IMR-90 (cell line): ENCODE measurements around the gene PIP5K1A. TPM values are rescaled to one million over a fixed set of nuclear protein-coding genes. Genes with fewer than 3 reads are reported as not detected.
"Not testable (repeated sequence)": the region's sequence is repeated elsewhere in the genome, so short reads cannot be mapped to it uniquely, and the experiment has no call there.

ENCODE experiments used
- ATAC-seq: fragments of 200-7000 bp; cut with Tn5 transposase; 2 replicates; pipeline ENCODE4 v1.9.1; 2020; ENCODE audit warnings: low read depth, mild to moderate bottlenecking, moderate library complexity
- BruUV-seq: library from RNA; stranded (reverse); fragments of 400-500 nt; replicated peaks from 2 replicates; lab custom pipeline; 2021; lab: Mats Ljungman, UMichigan
- CTCF ChIA-PET: fragments of 300-600 bp; formaldehyde crosslinking; extraction: SDS; loops from one replicate; lab custom pipeline; 2021; ENCODE audit warnings: antibody characterized with exemption; lab: Yijun Ruan, JAX
- POLR2A ChIA-PET: fragments of 300-600 bp; sonication (Branson Sonifier 250); formaldehyde crosslinking; loops from one replicate; lab custom pipeline; 2022; ENCODE audit warnings: antibody characterized with exemption; ENCODE audit not compliant: unreplicated experiment; lab: Charles Lee
- DNase-seq: peaks from one replicate; pipeline ENCODE4 v3.0.0; 2013
- H2AFZ ChIP-seq: replicated peaks from 2 replicates; pipeline ENCODE3; 2013; ENCODE audit warnings: low read length, mild to moderate bottlenecking; ENCODE audit not compliant: poor library complexity
- H2AK5ac ChIP-seq: 2 replicates; pipeline ENCODE4 v1.6.1; 2013; ENCODE audit warnings: low read depth, low read length, inconsistent platforms
- H2AK9ac ChIP-seq: replicated peaks from 2 replicates; pipeline ENCODE3; 2013; ENCODE audit warnings: mild to moderate bottlenecking, low read depth, low read length, moderate library complexity; ENCODE audit not compliant: poor library complexity
- H2BK120ac ChIP-seq: 2 replicates; pipeline ENCODE4 v1.6.1; 2013; ENCODE audit warnings: low read depth, low read length, inconsistent platforms
- H2BK15ac ChIP-seq: 3 replicates; pipeline ENCODE4 v1.6.1; 2013; ENCODE audit warnings: low read depth, low read length, inconsistent platforms
- H2BK20ac ChIP-seq: 2 replicates; pipeline ENCODE4 v1.6.1; 2013; ENCODE audit warnings: low read depth, mild to moderate bottlenecking, inconsistent platforms, low read length, moderate library complexity
- H2BK5ac ChIP-seq: 2 replicates; pipeline ENCODE4 v1.6.1; 2013; ENCODE audit warnings: mild to moderate bottlenecking, low read depth, low read length, inconsistent platforms; ENCODE audit not compliant: poor library complexity, severe bottlenecking
- H3K14ac ChIP-seq: replicated peaks from 2 replicates; pipeline ENCODE4 v1.6.1; 2013; ENCODE audit warnings: low read depth, low read length, inconsistent platforms
- H3K18ac ChIP-seq: 2 replicates; pipeline ENCODE4 v1.6.1; 2013; ENCODE audit warnings: low read depth, low read length, control low read depth
- H3K23ac ChIP-seq: 2 replicates; pipeline ENCODE4 v1.6.1; 2013; ENCODE audit warnings: low read depth, low read length, inconsistent platforms
- H3K27ac ChIP-seq: 2 replicates; pipeline ENCODE4 v1.5.1; 2013; ENCODE audit warnings: mild to moderate bottlenecking, control low read depth, low read length; ENCODE audit not compliant: insufficient read depth
- H3K27me3 ChIP-seq: 2 replicates; pipeline ENCODE4 v1.6.1; 2013; ENCODE audit warnings: low read length; ENCODE audit not compliant: control insufficient read depth, insufficient read depth
- H3K36me3 ChIP-seq: 2 replicates; pipeline ENCODE4 v1.6.1; 2013; ENCODE audit warnings: low read length, mixed read lengths; ENCODE audit not compliant: control insufficient read depth, insufficient read depth
- H3K4ac ChIP-seq: 2 replicates; pipeline ENCODE4 v1.6.1; 2013; ENCODE audit warnings: low read depth, low read length, inconsistent platforms
- H3K4me1 ChIP-seq: 2 replicates; pipeline ENCODE4 v1.6.1; 2013; ENCODE audit warnings: low read length, mixed read lengths; ENCODE audit not compliant: control insufficient read depth, insufficient read depth
- H3K4me2 ChIP-seq: 2 replicates; pipeline ENCODE4 v1.6.1; 2013; ENCODE audit warnings: low read depth, mild to moderate bottlenecking, control low read depth, low read length, moderate library complexity
- H3K4me3 ChIP-seq: 2 replicates; pipeline ENCODE4 v1.5.1; 2013; ENCODE audit warnings: low read depth, mild to moderate bottlenecking, control low read depth, low read length, moderate library complexity; ENCODE audit not compliant: insufficient read depth
- H3K56ac ChIP-seq: 2 replicates; pipeline ENCODE4 v1.6.1; 2013; ENCODE audit warnings: low read length, inconsistent platforms; ENCODE audit not compliant: insufficient read depth; ENCODE audit errors: extremely low read depth
- H3K79me1 ChIP-seq, 2 experiments: 2 replicates each; pipeline ENCODE4 v1.6.1; 2013; ENCODE audit warnings: low read length in 2 of 2, inconsistent platforms in 1 of 2, low read depth in 1 of 2
- H3K9ac ChIP-seq: 2 replicates; pipeline ENCODE4 v1.6.1; 2013; ENCODE audit warnings: low read depth, low read length, control low read depth
- H3K9me1 ChIP-seq: 2 replicates; pipeline ENCODE4 v1.6.1; 2013; ENCODE audit warnings: low read length, inconsistent platforms; ENCODE audit not compliant: insufficient read depth
- H3K9me3 ChIP-seq: 2 replicates; pipeline ENCODE4 v1.6.1; 2013; ENCODE audit warnings: low read length; ENCODE audit not compliant: control insufficient read depth, insufficient read depth
- H4K20me1 ChIP-seq: 2 replicates; pipeline ENCODE4 v1.6.1; 2013; ENCODE audit warnings: low read length, inconsistent platforms; ENCODE audit not compliant: insufficient read depth
- H4K5ac ChIP-seq: 2 replicates; pipeline ENCODE4 v1.6.1; 2013; ENCODE audit warnings: mild to moderate bottlenecking, low read depth, low read length, control low read depth
- H4K8ac ChIP-seq, 2 experiments: 2 replicates each; pipeline ENCODE4 v1.6.1; 2013; ENCODE audit warnings: low read depth in 2 of 2, low read length in 2 of 2, control low read depth in 1 of 2, inconsistent platforms in 1 of 2
- H4K91ac ChIP-seq: 2 replicates; pipeline ENCODE4 v1.6.1; 2013; ENCODE audit warnings: low read depth, low read length, inconsistent platforms; ENCODE audit not compliant: insufficient read depth
- CEBPB ChIP-seq: IDR thresholded peaks from 2 replicates; pipeline ENCODE4 v1.6.1; 2012; ENCODE audit warnings: low read depth, low read length, improper control_type of control experiment
- FOS ChIP-seq: fragments of 150-350 bp; IDR thresholded peaks from 2 replicates; pipeline ENCODE4 v1.6.1; 2016; ENCODE audit warnings: low read depth, low read length
- NFE2L2 ChIP-seq: fragments of 150-350 bp; IDR thresholded peaks from 2 replicates; pipeline ENCODE4 v1.6.1; 2016; ENCODE audit warnings: low read depth, mild to moderate bottlenecking, low read length
- RFX5 ChIP-seq: IDR thresholded peaks from 2 replicates; pipeline ENCODE4 v1.8.0; 2012; ENCODE audit warnings: low read depth, mild to moderate bottlenecking, low read length, moderate library complexity
- WGBS, 2 experiments: methylation state at CpG; one replicate each; pipeline versions ENCODE4 v1.1.5 to v1.1.7; 2013; ENCODE audit warnings: missing lambda C conversion rate in 2 of 2; ENCODE audit not compliant: insufficient read length in 1 of 2; ENCODE audit errors: extremely low coverage in 2 of 2; 5-methylcytosine and 5-hydroxymethylcytosine counted together
- dilution Hi-C: fragments of 300-500 bp; cut with HindIII; formaldehyde crosslinking; loops from one replicate; pipeline ENCODE4 v1.14.3; 2018; ENCODE audit warnings: low sequenced_read_pairs; ENCODE audit not compliant: unreplicated experiment
- in situ Hi-C: fragments of 300-500 bp; cut with MboI; formaldehyde crosslinking; loops from 3 replicates; pipeline ENCODE4 v1.14.3; 2019; ENCODE audit warnings: low sequenced_read_pairs, inconsistent platforms, mixed read lengths
- intact Hi-C: fragments of 100-400 bp; cut with micrococcal nuclease; formaldehyde crosslinking; loops from 2 replicates; pipeline ENCODE4 v1.10.0; 2022
- polyA plus RNA-seq, 3 experiments: library from polyadenylated mRNA; depleted of rRNA; stranded (reverse); fragments of >200 nt; gene quantifications; 2 replicates each; pipeline ENCODE4 v1.2.3, GENCODE V29; 2012; ENCODE audit warnings: low replicate concordance in 1 of 3
- total RNA-seq: library from RNA; depleted of rRNA; stranded (reverse); fragments of >200 nt; gene quantifications from 2 replicates; pipeline ENCODE4 v1.2.3, GENCODE V29; 2012

PIP5K1A gene
- total and polyA plus RNA-seq, 2 of the 4 experiments (the other 2 are of a cell fraction): 59.1 to 105 TPM

GRCh38 chr1:151199873-151200581 lies 1.7 kb downstream of the PIP5K1A start:
- peak overlapping the region; percentile 69 for H2BK120ac ChIP-seq
- H3K4me1 ChIP-seq: peaks cover 5% of the 10 kb centered on the region; the same call in 1 of the 2 replicates
- ChIA-PET POLR2A (no interaction called here), CTCF (interaction anchor here (0.9 kb wide), 1 partner anchor 52 kb away, joined by 4 read pairs; no protein-coding TSS in a partner anchor)
- BruUV-seq: no TSS peak
- H3K56ac ChIP-seq: peak overlapping the region; percentile 82; the same call in 1 of the 2 replicates
- intact Hi-C loops (loop anchor here (1.0 to 5.0 kb wide), 3 partner anchors 50 to 537 kb away; no protein-coding TSS in a partner anchor), dilution Hi-C loops (no loop called here), in situ Hi-C loops (loop anchor here (5.0 to 10.0 kb wide), 2 partner anchors 52 to 205 kb away; partner anchors contain the start of gene PSMD4)
- H4K8ac ChIP-seq: peak overlapping the region; percentile 95 to 96
- H3K23ac ChIP-seq: peak overlapping the region; percentile 99; the same call in 1 of the 2 replicates
- H3K27me3 ChIP-seq: no peaks in the 10 kb centered on the region
- H3K18ac ChIP-seq: peak overlapping the region; percentile 65; the same call in 1 of the 2 replicates
- ATAC-seq (peak; percentile 35), DNase-seq (peak; percentile 94)
- peak overlapping the region; percentile 84 for H2AK9ac ChIP-seq
- 0 out of 2 replicates have a peak overlapping the region, but pooled peaks have one; percentile 0 for H2BK20ac ChIP-seq
- H3K4ac ChIP-seq: peak overlapping the region; percentile 99
- H3K14ac ChIP-seq: peak overlapping the region; percentile 100; the same call in 1 of the 2 replicates
- peaks cover 7 to 30% of the 10 kb centered on the region in 2 experiments; a peak in 3 of 4 replicates for H3K79me1 ChIP-seq
- peak overlapping the region; percentile 98 for H3K4me3 ChIP-seq
- peaks cover 51% of the 10 kb centered on the region for H4K20me1 ChIP-seq
- H3K36me3 ChIP-seq: peaks cover 10% of the 10 kb centered on the region
- H4K5ac ChIP-seq: peak overlapping the region; percentile 73
- H3K4me2 ChIP-seq: peak overlapping the region; percentile 98
- H3K9me3 ChIP-seq: no peaks in the 10 kb centered on the region
- H2BK15ac ChIP-seq: peak overlapping the region; percentile 23; the same call in 1 of the 3 replicates
- peaks cover 7% of the 10 kb centered on the region; the same call in 1 of the 2 replicates for H3K9me1 ChIP-seq
- peak overlapping the region; percentile 98 for H4K91ac ChIP-seq
- no peak overlapping the region for H2AFZ ChIP-seq
- H3K27ac ChIP-seq: peak overlapping the region; percentile 96
- TF ChIP-seq NFE2L2 (no peak), RFX5 (no peak), CEBPB (peak; percentile 94), FOS (peak; percentile 30; the same call in 1 of the 2 replicates)
- H2AK5ac ChIP-seq: peak overlapping the region; percentile 100
- H3K9ac ChIP-seq: peak overlapping the region; percentile 97
- H2BK5ac ChIP-seq: peak overlapping the region; percentile 89
- 0% methylated on average over 4 of the region's 11 CpGs; no CpG with 5 or more reads in 1 of the 2 experiments for WGBS, 2 experiments

- peaks cover 79% of the 10 kb centered on the region for H4K20me1 ChIP-seq
- H3K27me3 ChIP-seq, H4K8ac ChIP-seq, H3K9me3 ChIP-seq, H2AK5ac ChIP-seq, H4K5ac ChIP-seq, POLR2A ChIA-PET, BruUV-seq, H2BK120ac ChIP-seq, H3K14ac ChIP-seq, H3K27ac ChIP-seq, in situ Hi-C loops, H3K9me1 ChIP-seq, H3K23ac ChIP-seq, H2AFZ ChIP-seq, H3K4me3 ChIP-seq, H3K56ac ChIP-seq, H4K91ac ChIP-seq, H2BK5ac ChIP-seq, H2BK20ac ChIP-seq, H3K18ac ChIP-seq, ATAC-seq, dilution Hi-C loops, H2BK15ac ChIP-seq, H3K4ac ChIP-seq, DNase-seq, H3K9ac ChIP-seq, H3K4me1 ChIP-seq, CTCF ChIA-PET, H2AK9ac ChIP-seq, intact Hi-C loops, H3K4me2 ChIP-seq: not testable (repeated sequence)
- WGBS, 2 experiments: 97% methylated on average over 7 of the region's 12 CpGs; no CpG with 5 or more reads in 1 of the 2 experiments
- H3K36me3 ChIP-seq: peaks cover 36% of the 10 kb centered on the region
- peaks cover 0 to 50% of the 10 kb centered on the region in 2 experiments; a peak in 2 of 4 replicates for H3K79me1 ChIP-seq
Measured at GRCh38 chr1:151205381-151205965, 7.1 kb downstream of the PIP5K1A start.
